Neural progenitor cell (in vitro differentiated cells): ENCODE results near the gene CKB. TPM values are rescaled to one million over a fixed set of nuclear protein-coding genes. Genes with fewer than 3 reads are reported as not detected.
A peak's percentile ranks its signal among the peaks of the same experiment; 100 is the strongest.

Experiments used
- DNase-seq: peaks from one replicate; pipeline ENCODE4 v3.0.0-alpha.2; 2016; ENCODE audit warnings: low spot score
- H2AFZ ChIP-seq: fragments of 200-600 bp; sonication (generic); replicated peaks from 2 replicates; pipeline ENCODE4 v1.6.1; 2016; ENCODE audit warnings: antibody characterized with exemption
- H3F3A ChIP-seq: fragments of 200-600 bp; sonication (generic); 2 replicates; pipeline ENCODE4 v1.6.1; 2016; ENCODE audit warnings: antibody characterized with exemption, low read depth
- H3K27ac ChIP-seq: fragments of 200-600 bp; sonication (generic); 2 replicates; pipeline ENCODE4 v1.5.1; 2016; ENCODE audit warnings: mild to moderate bottlenecking
- H3K27me3 ChIP-seq: fragments of 200-600 bp; sonication (generic); 2 replicates; pipeline ENCODE4 v1.6.1; 2016; ENCODE audit warnings: mild to moderate bottlenecking, moderate library complexity
- H3K36me3 ChIP-seq: fragments of 200-600 bp; sonication (generic); 2 replicates; pipeline ENCODE4 v1.5.1; 2016
- H3K4me1 ChIP-seq: fragments of 200-600 bp; sonication (generic); 2 replicates; pipeline ENCODE4 v1.6.1; 2016; ENCODE audit warnings: mixed run types
- H3K4me2 ChIP-seq: fragments of 200-600 bp; sonication (generic); 2 replicates; pipeline ENCODE4 v1.6.1; 2016
- H3K4me3 ChIP-seq: fragments of 200-600 bp; sonication (generic); 2 replicates; pipeline ENCODE4 v1.5.1; 2016
- H3K79me2 ChIP-seq: fragments of 200-600 bp; sonication (generic); 2 replicates; pipeline ENCODE4 v1.6.1; 2016; ENCODE audit warnings: low read depth
- H3K9ac ChIP-seq: fragments of 200-600 bp; sonication (generic); 2 replicates; pipeline ENCODE4 v1.6.1; 2016
- H3K9me3 ChIP-seq: fragments of 200-600 bp; sonication (generic); 2 replicates; pipeline ENCODE4 v1.5.1; 2016; ENCODE audit warnings: low read depth
- H4K20me1 ChIP-seq: fragments of 200-600 bp; sonication (generic); 2 replicates; pipeline ENCODE4 v1.6.1; 2016; ENCODE audit warnings: low read depth
- H3K27ac Mint-ChIP-seq: 3 replicates; pipeline ENCODE4 v1.8.0; 2021; ENCODE audit warnings: mixed read lengths
- H3K27me3 Mint-ChIP-seq: 2 replicates; pipeline ENCODE4 v1.8.0; 2022; ENCODE audit warnings: low read depth, mild to moderate bottlenecking, inconsistent platforms, moderate library complexity, mixed read lengths; ENCODE audit not compliant: insufficient read depth
- H3K36me3 Mint-ChIP-seq: 3 replicates; pipeline ENCODE4 v1.8.0; 2021; ENCODE audit warnings: mixed read lengths
- H3K4me1 Mint-ChIP-seq: 3 replicates; pipeline ENCODE4 v1.8.0; 2021; ENCODE audit warnings: mixed read lengths
- H3K4me3 Mint-ChIP-seq: 3 replicates; pipeline ENCODE4 v1.8.0; 2021; ENCODE audit warnings: mild to moderate bottlenecking, moderate library complexity, mixed read lengths
- H3K9me3 Mint-ChIP-seq: 3 replicates; pipeline ENCODE4 v1.8.0; 2020; ENCODE audit warnings: mixed read lengths
- EZH2 ChIP-seq: fragments of 200-600 bp; sonication (generic); IDR thresholded peaks from 2 replicates; pipeline ENCODE4 v1.6.1; 2017; ENCODE audit warnings: antibody characterized with exemption, mild to moderate bottlenecking, moderate library complexity
- EZH2phosphoT487 ChIP-seq: fragments of 200-600 bp; sonication (generic); IDR thresholded peaks from 2 replicates; pipeline ENCODE4 v1.6.1; 2017; ENCODE audit warnings: antibody characterized with exemption
- total RNA-seq: library from RNA; depleted of rRNA; stranded (reverse); fragments of >200 nt; gene quantifications from 2 replicates; pipeline ENCODE4 v1.2.3, GENCODE V29; 2015; ENCODE audit warnings: low replicate concordance
- TF ChIP-seq, protein P1 (sequence below): fragments of 200-600 bp; sonication (generic); IDR thresholded peaks from 2 replicates; pipeline ENCODE4 v1.5.1; 2017; ENCODE audit warnings: antibody characterized with exemption, mild to moderate bottlenecking

Gene CKB
- total RNA-seq, 1 donor from 2014 or later: 54.2 TPM

DNA sequence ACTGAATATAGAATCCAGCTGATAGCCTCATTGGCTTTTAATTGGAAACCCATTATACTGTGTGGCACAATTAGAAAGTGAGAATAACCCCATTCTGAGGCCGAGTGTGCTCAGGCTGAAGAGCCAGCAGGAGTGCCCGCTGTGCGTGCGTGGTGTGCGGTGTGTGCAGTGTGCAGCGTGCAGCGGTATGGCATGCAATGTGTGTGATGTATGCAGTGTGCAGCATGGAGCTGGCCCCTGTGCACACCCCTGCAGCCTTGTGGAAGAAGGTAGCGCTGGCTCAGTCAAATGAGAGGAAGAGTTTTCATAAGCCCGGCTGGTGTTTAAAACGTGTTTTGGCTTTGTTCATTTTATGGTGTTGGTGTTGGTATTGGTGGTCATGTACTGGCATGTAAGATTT lies 22.9 kb downstream of the CKB start:
- H3K4me2 ChIP-seq: no peak overlapping the region
- TF ChIP-seq, protein P1, sequence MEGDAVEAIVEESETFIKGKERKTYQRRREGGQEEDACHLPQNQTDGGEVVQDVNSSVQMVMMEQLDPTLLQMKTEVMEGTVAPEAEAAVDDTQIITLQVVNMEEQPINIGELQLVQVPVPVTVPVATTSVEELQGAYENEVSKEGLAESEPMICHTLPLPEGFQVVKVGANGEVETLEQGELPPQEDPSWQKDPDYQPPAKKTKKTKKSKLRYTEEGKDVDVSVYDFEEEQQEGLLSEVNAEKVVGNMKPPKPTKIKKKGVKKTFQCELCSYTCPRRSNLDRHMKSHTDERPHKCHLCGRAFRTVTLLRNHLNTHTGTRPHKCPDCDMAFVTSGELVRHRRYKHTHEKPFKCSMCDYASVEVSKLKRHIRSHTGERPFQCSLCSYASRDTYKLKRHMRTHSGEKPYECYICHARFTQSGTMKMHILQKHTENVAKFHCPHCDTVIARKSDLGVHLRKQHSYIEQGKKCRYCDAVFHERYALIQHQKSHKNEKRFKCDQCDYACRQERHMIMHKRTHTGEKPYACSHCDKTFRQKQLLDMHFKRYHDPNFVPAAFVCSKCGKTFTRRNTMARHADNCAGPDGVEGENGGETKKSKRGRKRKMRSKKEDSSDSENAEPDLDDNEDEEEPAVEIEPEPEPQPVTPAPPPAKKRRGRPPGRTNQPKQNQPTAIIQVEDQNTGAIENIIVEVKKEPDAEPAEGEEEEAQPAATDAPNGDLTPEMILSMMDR: no peak
- TF ChIP-seq EZH2phosphoT487 (no peak), EZH2 (no peak)
- H3K4me3 ChIP-seq: no peak overlapping the region
- H2AFZ ChIP-seq: no peak overlapping the region
- no peaks in the 10 kb centered on the region for H3K27me3 ChIP-seq
- H3K27ac Mint-ChIP-seq: peak overlapping the region; percentile 4
- peaks cover 17% of the 10 kb centered on the region for H3K36me3 ChIP-seq
- peaks cover 12% of the 10 kb centered on the region for H4K20me1 ChIP-seq
- H3K9me3 Mint-ChIP-seq: no peaks in the 10 kb centered on the region
- peaks cover 33% of the 10 kb centered on the region for H3F3A ChIP-seq
- H3K4me1 ChIP-seq: no peaks in the 10 kb centered on the region
- H3K4me1 Mint-ChIP-seq: peaks cover 8% of the 10 kb centered on the region
- H3K9ac ChIP-seq: no peak overlapping the region
- no peak for DNase-seq
- peaks cover 24% of the 10 kb centered on the region for H3K36me3 Mint-ChIP-seq
- no peaks in the 10 kb centered on the region for H3K79me2 ChIP-seq
- no peaks in the 10 kb centered on the region for H3K9me3 ChIP-seq
- H3K27ac ChIP-seq: peak overlapping the region; percentile 38
- H3K27me3 Mint-ChIP-seq: peaks cover 5% of the 10 kb centered on the region
- H3K4me3 Mint-ChIP-seq: no peak overlapping the region

DNA sequence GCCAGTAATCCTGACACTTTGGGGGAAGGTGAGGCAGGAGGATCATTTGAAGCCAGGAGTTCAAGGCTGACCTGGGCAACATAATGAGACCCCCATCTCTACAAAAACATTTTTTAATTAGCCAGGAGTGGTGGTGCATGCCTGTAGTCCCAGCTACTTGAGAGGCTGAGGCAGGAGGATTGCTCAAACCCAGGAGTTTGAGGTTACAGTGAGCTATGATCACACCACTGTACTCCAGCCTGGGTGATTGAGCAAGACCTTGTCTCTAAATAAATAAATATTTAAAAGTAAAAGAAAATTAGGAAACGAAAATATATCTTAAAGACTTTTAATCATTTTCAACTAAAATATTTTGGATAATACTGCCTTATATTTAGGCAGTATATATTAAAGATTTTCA lies 25.9 kb downstream of the CKB start:
- no peak for TF ChIP-seq EZH2
- TF ChIP-seq, protein P1: no peak

DNA sequence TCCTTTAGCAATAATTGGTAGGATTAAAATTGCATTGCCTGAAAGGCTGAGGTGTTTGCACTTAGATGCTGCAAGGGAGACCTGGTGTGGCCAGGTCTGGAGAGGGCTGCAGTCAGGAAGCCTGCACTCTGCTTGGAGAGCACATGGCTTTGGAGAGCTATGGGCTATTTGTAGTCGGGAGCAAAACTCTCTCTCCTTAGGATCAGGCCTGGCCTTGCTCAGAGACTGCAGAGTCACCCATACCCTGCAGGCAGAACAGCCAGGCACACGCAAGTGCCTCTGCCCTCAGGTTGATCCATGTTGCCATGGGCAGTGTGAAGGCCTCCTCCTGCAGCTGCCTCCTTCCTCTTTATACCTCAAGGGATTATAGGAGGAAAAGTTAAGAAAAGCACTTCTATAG lies 26.8 kb downstream of the CKB start:
- no peak overlapping the region for H3K4me2 ChIP-seq
- H3K4me1 ChIP-seq: peaks cover 16% of the 10 kb centered on the region
- Mint-ChIP-seq H3K27ac (no peak overlapping the region), H3K4me1 (peaks cover 10% of the 10 kb centered on the region), H3K36me3 (peaks cover 10% of the 10 kb centered on the region), H3K27me3 (peaks cover 3% of the 10 kb centered on the region), H3K9me3 (no peaks in the 10 kb centered on the region), H3K4me3 (no peak overlapping the region)
- H3K4me3 ChIP-seq: no peak overlapping the region
- no peak for TF ChIP-seq EZH2phosphoT487
- TF ChIP-seq EZH2: no peak
- TF ChIP-seq, protein P1: no peak
- H3K9me3 ChIP-seq: no peaks in the 10 kb centered on the region
- H3K36me3 ChIP-seq: peaks cover 10% of the 10 kb centered on the region
- no peaks in the 10 kb centered on the region for H3K79me2 ChIP-seq
- H3F3A ChIP-seq: peaks cover 46% of the 10 kb centered on the region
- H4K20me1 ChIP-seq: peaks cover 10% of the 10 kb centered on the region
- no peak overlapping the region for H2AFZ ChIP-seq
- no peaks in the 10 kb centered on the region for H3K27me3 ChIP-seq
- H3K27ac ChIP-seq: no peak overlapping the region
- H3K9ac ChIP-seq: no peak overlapping the region
- DNase-seq: no peak

More for the DNA sequence above, 25.9 kb downstream of the CKB start:
- H3K36me3 ChIP-seq: peaks cover 10% of the 10 kb centered on the region
- no peaks in the 10 kb centered on the region for H3K27me3 ChIP-seq
- peaks cover 8% of the 10 kb centered on the region for H3K4me1 ChIP-seq
- Mint-ChIP-seq H3K27ac (no peak overlapping the region), H3K4me3 (no peak overlapping the region), H3K9me3 (no peaks in the 10 kb centered on the region), H3K4me1 (peaks cover 8% of the 10 kb centered on the region), H3K36me3 (peaks cover 8% of the 10 kb centered on the region), H3K27me3 (peaks cover 3% of the 10 kb centered on the region)
- H3K27ac ChIP-seq: no peak overlapping the region
- no peak overlapping the region for H3K9ac ChIP-seq
- H2AFZ ChIP-seq: no peak overlapping the region
- H3K4me2 ChIP-seq: no peak overlapping the region
- peaks cover 37% of the 10 kb centered on the region for H3F3A ChIP-seq
- H3K4me3 ChIP-seq: no peak overlapping the region
- peaks cover 12% of the 10 kb centered on the region for H4K20me1 ChIP-seq
- no peaks in the 10 kb centered on the region for H3K9me3 ChIP-seq
- DNase-seq: no peak
- no peaks in the 10 kb centered on the region for H3K79me2 ChIP-seq
